Stomach (tissue), 9 donors: ENCODE data around the gene NKAIN4. TPM values are rescaled to one million over a fixed set of nuclear protein-coding genes. Genes with fewer than 3 reads are reported as not detected.

Experiments
- DNase-seq, 2 donors: peaks; one replicate each; pipeline versions ENCODE4 v3.0.0 to v3.0.0-alpha.2; 2013 to 2019
- H3K27ac ChIP-seq, 5 donors: fragments of 200-600 bp in 4 of 5; sonication (generic) in 4 of 5; one replicate each; pipeline ENCODE4 v1.5.1; 2013 to 2019; ENCODE audit warnings: mild to moderate bottlenecking in 1 of 5, moderate library complexity in 1 of 5
- H3K27me3 ChIP-seq, 3 donors: fragments of 200-600 bp; sonication (generic); one replicate each; pipeline ENCODE4 v1.5.1; 2017 to 2019; ENCODE audit warnings: mixed run types in 1 of 3
- H3K36me3 ChIP-seq, 4 donors: fragments of 200-600 bp; sonication (generic); 1 replicate in 3 of 4; 2 replicates in 1 of 4; pipeline ENCODE4 v1.5.1; 2016 to 2019
- H3K4me1 ChIP-seq, 4 donors: fragments of 200-600 bp; sonication (generic); one replicate each; pipeline ENCODE4 v1.5.1; 2016 to 2019
- H3K4me3 ChIP-seq, 4 donors: fragments of 200-600 bp; sonication (generic) in 3 of 4; one replicate each; pipeline ENCODE4 v1.5.1; 2016 to 2019; ENCODE audit warnings: mild to moderate bottlenecking in 1 of 4
- H3K9me3 ChIP-seq, 4 donors: fragments of 200-600 bp; sonication (generic); one replicate each; pipeline ENCODE4 v1.5.1; 2016 to 2019
- EP300 ChIP-seq: sonication (generic); formaldehyde crosslinking; IDR thresholded peaks from one replicate; pipeline ENCODE4 v1.6.1; 2017; ENCODE audit warnings: antibody characterized with exemption
- POLR2A ChIP-seq, 4 donors: fragments of 450-650 bp; IDR thresholded peaks; one replicate each; pipeline ENCODE4 v1.6.1; 2016; ENCODE audit warnings: antibody characterized with exemption in 4 of 4, control low read depth in 2 of 4, mild to moderate bottlenecking in 1 of 4, moderate library complexity in 1 of 4
- POLR2AphosphoS5 ChIP-seq, 3 donors: sonication (generic); formaldehyde crosslinking; IDR thresholded peaks; one replicate each; pipeline ENCODE4 v1.6.1; 2016; ENCODE audit warnings: antibody characterized with exemption in 3 of 3
- WGBS, 5 donors: extraction: QIAGEN DNeasy Blood & Tissue Kit in 3 of 5; methylation state at CpG; one replicate each; pipeline versions ENCODE4 v1.1.5 to v1.1.7; 2013 to 2018; 5-methylcytosine and 5-hydroxymethylcytosine counted together
- intact Hi-C: fragments of 100-400 bp; cut with DNase I; formaldehyde crosslinking; loops from one replicate; pipeline ENCODE4 v1.15.1; 2023; ENCODE audit warnings: low total_unique reads
- polyA plus RNA-seq, 3 donors: library from polyadenylated mRNA; stranded (reverse); fragments of 200-250 nt; gene quantifications; one replicate each; pipeline ENCODE4 v1.2.3, GENCODE V29; 2013
- total RNA-seq, 5 donors: library from RNA; depleted of rRNA; stranded (reverse); fragments of >200 nt; gene quantifications; one replicate each; pipeline versions ENCODE4 v1.1.0 to v1.2.3, GENCODE V29; 2014 to 2016
- TF ChIP-seq, protein P1 (sequence below), 7 experiments: fragments of 450-650 bp in 4 of 7; fragments of 200-600 bp in 3 of 7; sonication (generic) in 3 of 7; IDR thresholded peaks; one replicate each; pipeline ENCODE4 v1.5.1; 2016 to 2019; ENCODE audit warnings: antibody characterized with exemption in 7 of 7, control low read depth in 2 of 7, mild to moderate bottlenecking in 1 of 7
- donor health status: healthy with polysubstance abuse.
- donor health status: Bipolar disorder and iron deficiency.
- donor health status: healthy.

The NKAIN4 gene
- total and polyA plus RNA-seq, 8 donors: 0.28 to 4.4 (median 1.2) TPM; not detected in 5

- Histone ChIP-seq H3K36me3 (peaks cover 67 to 91% (median 89%) of the 10 kb centered on the region in 4 donors), H3K9me3 (no peaks in the 10 kb centered on the region), H3K27ac (no peak overlapping the region), H3K4me3 (no peak overlapping the region), H3K4me1 (peaks cover 0 to 8% (median 5%) of the 10 kb centered on the region in 4 donors), H3K27me3 (no peaks in the 10 kb centered on the region)
- TF ChIP-seq POLR2A (IDR thresholded peaks at IDR 0.05): no peak
- TF ChIP-seq EP300: no peak
- no peak for TF ChIP-seq POLR2AphosphoS5 (IDR thresholded peaks at IDR 0.05)
- TF ChIP-seq, protein P1, sequence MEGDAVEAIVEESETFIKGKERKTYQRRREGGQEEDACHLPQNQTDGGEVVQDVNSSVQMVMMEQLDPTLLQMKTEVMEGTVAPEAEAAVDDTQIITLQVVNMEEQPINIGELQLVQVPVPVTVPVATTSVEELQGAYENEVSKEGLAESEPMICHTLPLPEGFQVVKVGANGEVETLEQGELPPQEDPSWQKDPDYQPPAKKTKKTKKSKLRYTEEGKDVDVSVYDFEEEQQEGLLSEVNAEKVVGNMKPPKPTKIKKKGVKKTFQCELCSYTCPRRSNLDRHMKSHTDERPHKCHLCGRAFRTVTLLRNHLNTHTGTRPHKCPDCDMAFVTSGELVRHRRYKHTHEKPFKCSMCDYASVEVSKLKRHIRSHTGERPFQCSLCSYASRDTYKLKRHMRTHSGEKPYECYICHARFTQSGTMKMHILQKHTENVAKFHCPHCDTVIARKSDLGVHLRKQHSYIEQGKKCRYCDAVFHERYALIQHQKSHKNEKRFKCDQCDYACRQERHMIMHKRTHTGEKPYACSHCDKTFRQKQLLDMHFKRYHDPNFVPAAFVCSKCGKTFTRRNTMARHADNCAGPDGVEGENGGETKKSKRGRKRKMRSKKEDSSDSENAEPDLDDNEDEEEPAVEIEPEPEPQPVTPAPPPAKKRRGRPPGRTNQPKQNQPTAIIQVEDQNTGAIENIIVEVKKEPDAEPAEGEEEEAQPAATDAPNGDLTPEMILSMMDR (IDR thresholded peaks at IDR 0.05): no peak
- DNase-seq: no peak
- intact Hi-C loops: no loop called here
- whole genome bisulfite sequencing, 5 donors: 93 to 95% (median 94%) methylated on average over 40 to 44 of the region's 44 CpGs
Measured at GRCh38 chr20:63285636-63286615, 31.7 kb upstream of the NKAIN4 start.

- intact Hi-C loops: no loop called here
- Histone ChIP-seq H3K27ac (no peak overlapping the region), H3K27me3 (no peaks in the 10 kb centered on the region), H3K4me3 (peak overlapping the region in 1 of 4 donors; percentile 6), H3K4me1 (no peaks in the 10 kb centered on the region), H3K36me3 (peaks cover 72 to 100% (median 97%) of the 10 kb centered on the region in 4 donors), H3K9me3 (no peaks in the 10 kb centered on the region)
- TF ChIP-seq POLR2AphosphoS5 (IDR thresholded peaks at IDR 0.05): no peak
- TF ChIP-seq EP300: no peak
- TF ChIP-seq, protein P1 (IDR thresholded peaks at IDR 0.05): no peak
- TF ChIP-seq POLR2A (IDR thresholded peaks at IDR 0.05): no peak
- no peak for DNase-seq
- 78 to 93% (median 84%) methylated on average over 7 to 13 of the region's 13 CpGs for WGBS, 5 donors
Measured at GRCh38 chr20:63284981-63285524, 30.8 kb upstream of the NKAIN4 start.

DNA sequence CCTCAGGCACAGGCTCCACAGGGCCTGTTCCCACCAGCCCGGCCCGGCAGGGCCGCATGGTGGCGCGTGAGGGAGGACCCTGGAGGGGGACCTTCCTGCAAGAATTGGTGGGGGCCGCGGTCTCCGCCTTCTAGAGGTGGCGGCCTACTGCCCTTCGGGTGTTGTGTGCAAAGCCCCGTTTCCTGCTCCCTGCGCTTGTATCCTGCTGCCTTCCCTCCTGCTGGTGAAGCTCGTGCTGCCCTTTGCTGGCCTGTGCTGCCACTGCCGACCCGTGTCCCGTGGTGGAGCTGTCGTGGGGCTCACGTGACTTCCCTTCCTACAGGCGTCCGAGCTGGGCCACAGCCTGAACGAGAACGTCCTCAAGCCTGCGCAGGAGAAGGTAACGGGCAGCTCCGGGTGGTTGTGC lies 30.3 kb upstream of the NKAIN4 start:
- 84 to 87% (median 85%) methylated on average over 17 to 25 of the region's 25 CpGs for WGBS, 5 donors
- intact Hi-C loops: no loop called here
- DNase-seq: no peak
- Histone ChIP-seq H3K27ac (no peak overlapping the region), H3K27me3 (no peaks in the 10 kb centered on the region), H3K9me3 (no peaks in the 10 kb centered on the region), H3K4me3 (peak overlapping the region in 1 of 4 donors; percentile 6), H3K36me3 (peaks cover 77 to 100% (median 100%) of the 10 kb centered on the region in 4 donors), H3K4me1 (no peaks in the 10 kb centered on the region)
- no peak for TF ChIP-seq POLR2A (IDR thresholded peaks at IDR 0.05)
- TF ChIP-seq, protein P1 (IDR thresholded peaks at IDR 0.05): no peak
- no peak for TF ChIP-seq POLR2AphosphoS5 (IDR thresholded peaks at IDR 0.05)
- TF ChIP-seq EP300: no peak

- Histone ChIP-seq H3K36me3 (peaks cover 80 to 100% (median 100%) of the 10 kb centered on the region in 4 donors), H3K9me3 (no peaks in the 10 kb centered on the region), H3K4me1 (no peaks in the 10 kb centered on the region), H3K27me3 (no peaks in the 10 kb centered on the region), H3K27ac (no peak overlapping the region), H3K4me3 (no peak overlapping the region)
- intact Hi-C loops: no loop called here
- 65 to 84% (median 80%) methylated on average over 12 to 14 of the region's 14 CpGs for WGBS, 5 donors
- DNase-seq: no peak
- TF ChIP-seq POLR2A (IDR thresholded peaks at IDR 0.05) (no peak), POLR2AphosphoS5 (IDR thresholded peaks at IDR 0.05) (no peak), EP300 (no peak)
- TF ChIP-seq, protein P1 (IDR thresholded peaks at IDR 0.05): no peak
Measured at GRCh38 chr20:63284083-63284440, 29.8 kb upstream of the NKAIN4 start.
